HTR-8/SVneo (cell line): ENCODE measurements around the gene MGMT.

Experiments used
- DNase-seq: peaks from one replicate; pipeline ENCODE4 v3.0.0; 2011; ENCODE audit warnings: low spot score, mixed read lengths; ENCODE audit not compliant: insufficient read length
- FAIRE-seq: peaks from 2 replicates; lab custom pipeline; 2011; peaks lifted over from hg19 to GRCh38; lab: Jason Lieb, UNC

The MGMT gene

GRCh38 chr10:129449893-129450292 lies 17.1 kb upstream of the MGMT start:
- no peak for DNase-seq
- FAIRE-seq, result no peak

GRCh38 chr10:129450391-129450790 lies 16.6 kb upstream of the MGMT start:
- FAIRE-seq (no peak), DNase-seq (no peak)

GRCh38 chr10:129455625-129456024 lies 11.4 kb upstream of the MGMT start:
- FAIRE-seq, result no peak
- no peak for DNase-seq

- FAIRE-seq (no peak), DNase-seq (no peak)
Observed at GRCh38 chr10:129459762-129460539, 7.1 kb upstream of the MGMT start.

- FAIRE-seq (no peak), DNase-seq (no peak)
Observed at GRCh38 chr10:129462257-129462795, 4.7 kb upstream of the MGMT start.

GRCh38 chr10:129464251-129464650 lies 2.8 kb upstream of the MGMT start:
- DNase-seq, result no peak

GRCh38 chr10:129465796-129466702 lies 992 bp upstream of the MGMT start:
- DNase-seq (no peak), FAIRE-seq (no peak)

More at GRCh38 chr10:129464251-129464650, 2.8 kb upstream of the MGMT start:
- no peak for FAIRE-seq

- DNase-seq, result no peak
- no peak for FAIRE-seq
Observed at GRCh38 chr10:129467359-129468064, 471 bp downstream of the MGMT start.

GRCh38 chr10:129468187-129468586 lies 1.1 kb downstream of the MGMT start:
- DNase-seq (no peak), FAIRE-seq (no peak)

- no peak for FAIRE-seq
- DNase-seq, result no peak
Observed at GRCh38 chr10:129470103-129470851, 3.2 kb downstream of the MGMT start.

GRCh38 chr10:129471447-129472175 lies 4.6 kb downstream of the MGMT start:
- DNase-seq (no peak), FAIRE-seq (no peak)

GRCh38 chr10:129472696-129473555 lies 5.9 kb downstream of the MGMT start:
- FAIRE-seq (no peak), DNase-seq (no peak)

- no peak for FAIRE-seq
- no peak for DNase-seq
Observed at GRCh38 chr10:129474642-129475041, 7.6 kb downstream of the MGMT start.

GRCh38 chr10:129476431-129476830 lies 9.4 kb downstream of the MGMT start:
- FAIRE-seq, result no peak
- no peak for DNase-seq

GRCh38 chr10:129477051-129477450 lies 10.0 kb downstream of the MGMT start:
- DNase-seq, result no peak
- FAIRE-seq, result no peak

GRCh38 chr10:129481641-129482040 lies 14.6 kb downstream of the MGMT start:
- DNase-seq, result no peak
- no peak for FAIRE-seq

GRCh38 chr10:129483430-129484010 lies 16.5 kb downstream of the MGMT start:
- no peak for FAIRE-seq
- DNase-seq, result no peak

- DNase-seq (no peak), FAIRE-seq (no peak)
Observed at GRCh38 chr10:129486805-129487204, 19.8 kb downstream of the MGMT start.
